Activated gamma-delta T cell treated with Interleukin-2 at 50 U/mL for 16 hours (primary cell): ENCODE measurements around the gene MYO6.
"Not testable (repeated sequence)": the region's sequence is repeated elsewhere in the genome, so short reads cannot be mapped to it uniquely, and the experiment has no call there.

ENCODE experiments used
- DNase-seq: peaks from one replicate; pipeline ENCODE4 v3.0.0-alpha.2; 2020

The MYO6 gene

GRCh38 chr6:75748743-75749538 is at the start of gene MYO6:
Gene MYO6, plus strand, starts transcription at chr6:75749239. Its CDS starts 68,309 bp downstream, at chr6:75817548.
- peak; percentile 9 for DNase-seq

DNA sequence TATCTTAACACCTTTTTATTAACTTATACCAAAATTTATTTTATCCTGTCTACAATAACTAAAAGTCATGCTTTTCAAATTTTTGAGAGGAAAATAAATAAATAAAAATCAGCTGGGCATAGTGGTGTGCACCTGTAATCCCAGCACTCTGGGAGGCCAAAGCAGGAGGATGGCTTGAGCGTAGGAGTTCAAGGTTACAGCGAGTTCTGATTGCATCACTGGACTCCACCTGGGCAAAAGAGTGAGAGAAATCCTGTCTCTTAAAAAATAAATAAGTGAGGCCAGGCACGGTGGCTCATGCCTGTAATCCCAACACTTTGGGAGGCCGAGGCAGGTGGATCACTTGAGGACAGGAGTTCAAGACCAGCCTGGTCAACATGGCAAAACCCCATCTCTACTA is 40.7 kb upstream of the MYO6 start:
- DNase-seq, result not testable (repeated sequence)

- DNase-seq, result no peak
These were observed 37.9 kb upstream of the MYO6 start for GRCh38 chr6:75711173-75711572.

DNA sequence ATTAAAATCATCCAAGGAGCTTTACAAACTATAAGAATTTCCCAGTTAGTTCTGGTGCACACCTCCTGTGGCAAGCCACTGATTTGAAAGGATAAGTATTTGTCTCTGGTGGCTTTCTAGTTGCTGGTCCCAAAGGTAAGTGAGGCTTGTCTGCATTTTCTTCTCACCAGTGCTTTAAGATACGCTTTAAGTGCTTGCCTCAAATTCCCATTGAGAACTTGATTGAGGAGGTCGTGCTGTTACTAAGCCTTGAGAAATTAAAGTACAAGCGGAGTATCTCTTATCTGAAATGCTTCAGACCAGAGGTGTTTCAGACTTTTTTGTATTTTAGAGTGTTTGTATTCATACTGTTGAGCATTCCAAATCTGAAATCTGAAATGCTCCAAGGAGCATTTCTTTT is 29.9 kb upstream of the MYO6 start:
- no peak for DNase-seq

- no peak for DNase-seq
These were observed 25.7 kb upstream of the MYO6 start for GRCh38 chr6:75723382-75723781.

DNA sequence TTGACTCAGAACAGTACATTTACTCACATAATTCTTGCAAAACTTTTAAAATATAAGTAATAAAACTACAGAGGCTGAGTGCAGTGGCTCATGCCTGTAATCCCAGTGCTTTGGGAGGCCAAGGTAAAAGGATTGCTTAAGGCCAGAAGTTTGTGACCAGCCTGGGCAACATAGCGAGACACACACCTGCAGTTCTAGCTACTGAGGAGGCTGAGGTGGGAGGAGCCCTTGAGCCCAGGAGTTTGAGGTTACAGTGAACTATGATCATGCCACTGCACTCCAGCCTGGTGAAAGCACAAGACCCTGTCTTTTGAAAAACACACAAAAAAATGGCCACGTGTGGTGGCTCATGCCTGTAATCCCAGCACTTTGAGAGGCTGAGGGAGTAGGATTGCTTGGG is 21.8 kb upstream of the MYO6 start:
- DNase-seq, result no peak

GRCh38 chr6:75731029-75731428 is 18.0 kb upstream of the MYO6 start:
- not testable (repeated sequence) for DNase-seq

DNA sequence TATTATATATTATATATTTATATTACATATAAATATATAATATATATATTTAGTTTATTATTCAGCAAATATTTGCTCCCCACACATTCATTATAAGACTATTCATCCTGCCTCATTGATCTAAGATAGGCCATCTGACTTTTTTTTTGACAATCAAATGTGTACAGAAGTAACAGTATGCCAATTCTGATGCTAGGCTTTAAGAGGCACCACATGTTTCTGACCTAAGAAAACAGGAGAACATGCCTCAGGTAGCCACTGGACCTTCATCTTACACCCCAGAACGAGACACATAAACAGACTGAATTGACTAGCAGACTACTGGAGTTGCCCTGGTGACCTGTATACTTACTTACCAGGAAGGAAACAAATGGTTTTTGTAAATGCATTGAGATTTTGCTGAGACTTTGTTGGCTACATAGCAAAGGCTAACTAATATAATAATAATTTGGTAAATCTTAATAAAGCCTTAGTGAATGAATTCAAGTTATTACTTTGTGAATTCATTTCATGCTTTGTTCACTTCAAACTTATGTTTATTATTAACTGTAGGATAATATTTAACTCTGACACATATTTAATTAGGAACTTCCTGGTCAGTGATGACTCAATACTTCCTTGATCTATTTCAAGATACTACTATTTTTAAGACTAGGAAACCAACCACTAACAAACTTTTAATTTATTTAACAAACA is 13.4 kb upstream of the MYO6 start:
- DNase-seq, result no peak

DNA sequence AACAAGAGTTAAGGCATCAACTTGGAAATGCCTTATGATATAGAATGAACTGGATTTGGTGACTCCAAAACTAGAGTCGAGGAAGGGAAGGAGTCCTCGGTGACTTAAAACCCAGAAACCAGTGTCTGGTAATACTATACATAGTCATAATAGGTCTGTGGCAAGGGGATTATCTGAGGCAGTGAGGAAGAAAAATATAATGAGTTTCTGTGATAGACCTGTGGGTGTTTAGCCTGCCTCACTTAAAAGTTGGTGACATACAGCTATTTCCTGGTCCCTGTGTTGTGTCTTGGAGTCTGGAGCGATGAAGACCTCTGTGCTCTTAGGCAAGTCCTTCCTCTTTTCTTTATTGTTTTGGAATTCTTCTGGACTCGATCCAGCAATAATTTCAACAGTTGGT is 5.1 kb upstream of the MYO6 start:
- no peak for DNase-seq

DNA sequence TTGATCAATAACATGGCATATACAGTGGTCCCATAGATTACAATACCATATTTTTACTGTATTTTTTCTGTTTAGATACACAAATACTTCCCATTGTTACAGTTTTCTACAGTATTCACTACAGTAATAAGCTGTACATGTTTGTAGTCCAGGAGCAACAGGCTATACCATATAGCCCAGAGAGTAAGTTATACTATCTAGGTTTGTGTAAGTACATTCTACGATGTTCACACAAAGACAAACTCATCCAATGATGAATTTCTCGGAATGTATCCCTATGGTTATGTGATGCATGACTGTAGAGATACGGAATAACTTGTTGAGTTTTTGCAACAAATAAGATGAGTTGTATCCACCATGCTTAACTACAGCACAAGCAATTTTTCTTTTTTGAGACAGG is 3.6 kb upstream of the MYO6 start:
- DNase-seq, result no peak

- no peak for DNase-seq
These were observed 2.8 kb upstream of the MYO6 start for GRCh38 chr6:75746221-75746620.

- no peak for DNase-seq
These were observed 1.7 kb upstream of the MYO6 start for GRCh38 chr6:75747152-75747992.

DNA sequence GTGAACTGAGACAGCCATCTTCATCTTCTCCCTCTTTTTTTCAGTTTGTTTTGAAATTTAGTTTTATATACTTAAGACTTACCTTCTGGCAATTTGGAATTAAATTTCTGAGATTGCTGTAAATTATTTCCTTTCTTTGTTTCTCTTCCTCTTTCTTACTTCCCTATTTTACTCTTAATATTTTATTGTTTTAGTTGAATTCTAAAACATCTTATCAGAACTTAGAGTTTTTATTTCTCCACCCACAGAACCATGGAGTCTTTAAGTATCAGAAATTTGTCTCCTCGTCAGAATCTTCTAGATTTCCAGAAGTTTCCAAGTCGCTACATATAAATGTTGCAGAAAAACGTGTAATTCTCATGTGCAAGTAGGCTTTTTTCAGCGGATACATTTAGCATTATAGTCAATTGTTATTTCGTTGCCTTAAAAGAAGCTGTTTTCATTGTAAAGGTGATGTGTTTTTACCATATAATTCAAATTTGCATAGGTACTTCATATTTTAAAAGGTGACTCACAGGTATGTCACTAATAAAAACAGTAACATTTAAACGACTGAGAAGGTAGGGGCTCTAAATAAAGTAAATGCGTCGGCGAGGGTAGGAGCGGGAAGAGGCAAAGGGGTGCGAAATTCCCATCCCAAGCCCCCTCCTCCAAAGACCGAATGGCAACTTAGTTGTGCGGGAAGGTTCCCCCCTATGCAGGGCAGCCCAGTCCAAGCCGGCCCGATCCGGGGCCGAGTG is 866 bp upstream of the MYO6 start:
- no peak for DNase-seq

DNA sequence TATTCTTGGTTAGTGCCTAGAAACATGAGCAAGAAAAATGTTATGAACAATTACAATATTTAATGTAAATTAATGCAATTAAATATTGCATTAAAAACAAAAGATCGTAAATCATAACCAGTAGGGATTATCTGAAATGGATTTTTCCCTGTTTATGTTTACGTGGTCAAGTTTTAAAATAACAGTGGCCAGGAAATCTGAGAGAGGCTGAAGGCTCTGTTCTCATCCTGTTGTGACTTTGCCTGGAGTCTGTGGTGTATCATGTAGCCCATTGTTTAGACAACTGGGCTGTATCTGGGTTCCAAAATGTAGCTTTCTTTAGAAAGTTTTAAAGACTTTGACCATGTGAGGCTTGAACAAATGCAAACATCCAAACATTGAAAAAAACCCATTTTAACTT is 2.4 kb downstream of the MYO6 start:
- DNase-seq, result no peak

DNA sequence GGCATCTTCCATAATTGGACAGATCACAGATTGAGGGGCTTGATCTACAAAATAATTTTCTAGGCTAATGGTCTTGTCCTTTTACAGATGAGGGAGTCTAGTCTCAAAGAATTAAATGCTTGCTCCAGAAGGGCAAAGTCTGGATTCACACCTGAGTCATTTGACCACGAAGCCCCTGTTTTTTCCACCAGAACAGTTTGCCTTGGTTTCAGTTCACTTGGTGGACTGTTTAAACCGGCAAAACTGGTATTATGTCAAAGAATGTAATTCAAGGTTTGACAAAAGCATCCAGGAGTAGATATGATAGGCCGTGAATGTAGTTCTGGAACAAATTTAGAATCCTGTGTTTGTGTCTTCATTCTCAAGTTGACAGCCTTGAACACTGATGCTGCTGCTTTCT is 3.3 kb downstream of the MYO6 start:
- no peak for DNase-seq

DNA sequence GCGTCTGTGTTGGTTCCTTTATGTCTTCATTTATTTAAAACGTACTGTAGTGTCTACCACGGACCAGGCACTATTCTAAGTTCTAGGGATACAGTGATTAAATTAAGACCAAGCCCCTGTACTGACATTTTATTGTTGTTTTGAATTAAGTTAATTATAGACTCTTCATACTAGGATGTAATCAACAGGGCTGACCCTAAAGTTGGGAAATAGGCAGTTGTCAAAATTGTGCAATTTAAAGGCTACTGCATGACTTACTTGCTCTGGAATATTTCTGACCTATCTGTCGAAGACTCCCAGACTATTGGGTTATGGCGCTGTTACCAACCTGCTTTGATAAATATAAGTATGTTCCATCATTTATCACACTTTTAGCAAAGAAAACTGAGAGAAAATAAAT is 6.7 kb downstream of the MYO6 start:
- DNase-seq, result no peak

GRCh38 chr6:75757295-75757694 is 8.3 kb downstream of the MYO6 start:
- no peak for DNase-seq

GRCh38 chr6:75758061-75758460 is 9.0 kb downstream of the MYO6 start:
- DNase-seq, result no peak

GRCh38 chr6:75759207-75759606 is 10.2 kb downstream of the MYO6 start:
- no peak for DNase-seq

GRCh38 chr6:75760320-75760719 is 11.3 kb downstream of the MYO6 start:
- DNase-seq, result no peak

- DNase-seq, result no peak
These were observed 12.4 kb downstream of the MYO6 start for GRCh38 chr6:75761489-75761888.

- DNase-seq, result no peak
These were observed 13.0 kb downstream of the MYO6 start for GRCh38 chr6:75762063-75762462.

DNA sequence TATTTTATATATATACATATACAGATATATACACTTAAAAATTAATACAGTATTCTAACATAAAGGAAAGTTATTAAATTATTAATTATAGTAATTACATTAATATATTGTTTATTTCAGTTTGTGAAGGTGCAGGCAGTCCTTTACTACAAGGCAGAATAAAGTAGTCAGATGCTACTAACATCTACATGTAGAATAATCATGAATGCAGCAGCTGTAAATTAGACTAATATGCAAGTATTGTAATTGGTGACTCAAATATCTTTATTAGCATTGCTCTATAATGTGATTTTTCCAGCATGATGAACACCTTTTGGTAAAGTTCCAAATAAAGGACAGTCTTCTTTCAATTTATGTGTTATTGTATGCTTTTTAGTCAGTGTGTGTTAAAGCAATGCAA is 17.3 kb downstream of the MYO6 start:
- DNase-seq, result no peak
